HL-60/S4 (cell line): ENCODE measurements around the gene LRRC2.
"Not testable (repeated sequence)": the region's sequence is repeated elsewhere in the genome, so short reads cannot be mapped to it uniquely, and the experiment has no call there.

Experiments
- in situ Hi-C: fragments of 300-500 bp; cut with MboI; formaldehyde crosslinking; loops from 2 replicates; pipeline ENCODE4 v1.14.3; 2022; ENCODE audit warnings: low sequenced_read_pairs

The LRRC2 gene

GRCh38 chr3:46584598-46585467 lies 18.7 kb upstream of the LRRC2 start:
- in situ Hi-C loops, result no loop called here

GRCh38 chr3:46580675-46581074 lies 14.6 kb upstream of the LRRC2 start:
- in situ Hi-C loops, result no loop called here

GRCh38 chr3:46579756-46580286 lies 13.7 kb upstream of the LRRC2 start:
- in situ Hi-C loops, result no loop called here

GRCh38 chr3:46578973-46579755 lies 13.1 kb upstream of the LRRC2 start:
- in situ Hi-C loops, result no loop called here

- in situ Hi-C loops, result not testable (repeated sequence)
Measured at GRCh38 chr3:46577580-46578249, 11.6 kb upstream of the LRRC2 start.

- in situ Hi-C loops, result no loop called here
Measured at GRCh38 chr3:46576879-46577278, 10.8 kb upstream of the LRRC2 start.

GRCh38 chr3:46576386-46576785 lies 10.3 kb upstream of the LRRC2 start:
- in situ Hi-C loops, result no loop called here

GRCh38 chr3:46575577-46576222 lies 9.6 kb upstream of the LRRC2 start:
- in situ Hi-C loops, result no loop called here

- in situ Hi-C loops, result no loop called here
Measured at GRCh38 chr3:46574881-46575576, 8.9 kb upstream of the LRRC2 start.

- in situ Hi-C loops, result no loop called here
Measured at GRCh38 chr3:46574243-46574646, 8.1 kb upstream of the LRRC2 start.

- in situ Hi-C loops, result no loop called here
Measured at GRCh38 chr3:46573701-46574100, 7.6 kb upstream of the LRRC2 start.

GRCh38 chr3:46571684-46572083 lies 5.6 kb upstream of the LRRC2 start:
- in situ Hi-C loops, result no loop called here

- in situ Hi-C loops, result no loop called here
Measured at GRCh38 chr3:46565607-46566039, 479 bp downstream of the LRRC2 start.

GRCh38 chr3:46565077-46565476 lies 1.0 kb downstream of the LRRC2 start:
- in situ Hi-C loops, result no loop called here

- in situ Hi-C loops, result no loop called here
Measured at GRCh38 chr3:46564190-46565021, 1.7 kb downstream of the LRRC2 start.

GRCh38 chr3:46561951-46562350 lies 4.2 kb downstream of the LRRC2 start:
- in situ Hi-C loops, result no loop called here

- in situ Hi-C loops, result no loop called here
Measured at GRCh38 chr3:46561511-46561910, 4.6 kb downstream of the LRRC2 start.

GRCh38 chr3:46559091-46559704 lies 6.9 kb downstream of the LRRC2 start:
- in situ Hi-C loops, result no loop called here
